GM21381 (cell line): ENCODE data around the gene EXOC6B.

Experiments
- ATAC-seq: cut with Tn5 transposase; IDR thresholded peaks from one replicate; pipeline ENCODE4 v1.9.1; 2021; ENCODE audit warnings: mild to moderate bottlenecking, moderate library complexity; ENCODE audit not compliant: unreplicated experiment

Gene EXOC6B

GRCh38 chr2:72389447-72389846 is 436.4 kb downstream of the EXOC6B start:
- no peak for ATAC-seq

DNA sequence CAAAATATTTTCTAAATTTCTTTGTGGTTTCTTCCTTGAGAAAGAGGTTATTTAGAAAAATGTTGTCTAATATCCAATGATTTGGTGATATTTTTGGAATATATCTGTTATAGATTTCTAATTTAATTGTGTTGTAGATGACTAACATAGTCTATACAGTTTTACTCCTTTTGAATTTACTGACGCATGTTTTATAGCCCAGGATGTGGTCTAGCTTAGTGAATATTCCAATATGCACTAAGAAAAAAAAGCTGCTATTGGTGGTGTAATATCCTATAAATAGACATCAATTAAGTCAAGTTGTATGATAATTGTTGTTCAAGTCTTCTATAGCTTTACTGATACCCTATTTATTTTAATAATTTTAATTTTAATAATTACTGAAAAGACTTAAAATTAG is 437.6 kb downstream of the EXOC6B start:
- ATAC-seq, result no peak

DNA sequence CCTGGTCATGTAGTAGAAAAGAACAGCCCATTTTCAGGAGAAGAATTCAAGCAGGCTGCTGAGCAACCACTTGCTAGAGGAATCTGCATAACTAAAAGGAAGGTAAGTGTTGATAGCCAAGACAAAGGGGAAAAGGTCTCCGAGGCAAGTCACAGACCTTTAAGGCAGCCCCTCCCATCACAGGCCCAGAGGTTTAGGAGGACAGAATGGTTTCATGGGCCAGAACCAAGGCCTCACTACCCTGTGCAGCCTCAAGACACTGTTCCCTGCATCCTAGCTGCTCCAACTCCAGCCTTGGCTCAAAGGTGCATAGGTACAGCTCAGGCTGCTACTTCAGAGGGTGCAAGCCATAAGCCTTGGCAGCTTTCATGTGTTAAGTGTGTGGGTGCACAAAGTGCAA is 439.5 kb downstream of the EXOC6B start:
- no peak for ATAC-seq

GRCh38 chr2:72378753-72379348 is 447.0 kb downstream of the EXOC6B start:
- no peak for ATAC-seq

GRCh38 chr2:72367530-72368225 is 458.2 kb downstream of the EXOC6B start:
- ATAC-seq, result no peak

- ATAC-seq, result no peak
These were observed 462.4 kb downstream of the EXOC6B start for GRCh38 chr2:72363406-72363805.

- no peak for ATAC-seq
These were observed 463.1 kb downstream of the EXOC6B start for GRCh38 chr2:72362733-72363132.

DNA sequence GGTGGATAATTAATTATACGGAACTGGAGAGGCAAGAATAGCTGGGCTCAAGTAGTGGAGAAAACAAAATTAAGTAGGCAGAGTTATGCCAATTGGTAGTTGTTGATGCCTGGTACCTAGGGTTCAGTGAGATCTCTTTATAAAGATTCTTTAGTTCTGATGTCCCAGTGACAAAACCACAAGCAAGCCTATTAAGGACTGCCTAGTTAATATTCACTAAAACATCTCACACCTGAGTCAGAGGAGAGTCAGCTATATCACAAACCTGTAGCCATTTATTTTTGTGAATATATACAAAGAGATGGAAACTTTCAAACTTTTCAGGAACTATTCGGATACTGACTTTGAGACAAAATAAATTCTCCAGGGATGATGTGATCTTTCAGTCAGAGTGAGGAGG is 464.3 kb downstream of the EXOC6B start:
- ATAC-seq, result no peak

DNA sequence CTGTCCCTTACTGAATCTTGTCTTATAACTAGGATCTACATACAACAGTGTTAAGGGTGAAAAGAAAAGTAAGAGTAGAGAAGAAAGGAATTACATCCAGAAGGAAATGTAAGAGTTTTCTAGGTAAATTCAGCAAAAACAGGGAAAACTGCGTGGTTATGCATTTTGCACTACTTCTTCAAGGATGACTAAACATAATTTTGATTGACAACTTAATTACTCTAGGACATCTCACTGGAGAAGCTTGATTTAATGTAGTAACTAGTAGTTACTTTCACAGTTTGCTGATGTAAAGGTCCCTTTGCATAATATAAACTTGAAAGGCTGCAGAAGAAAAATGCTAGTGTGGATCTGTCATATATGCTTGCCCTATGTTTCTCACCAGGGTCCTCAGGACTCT is 464.8 kb downstream of the EXOC6B start:
- ATAC-seq, result no peak

GRCh38 chr2:72350852-72351251 is 475.0 kb downstream of the EXOC6B start:
- ATAC-seq, result no peak

GRCh38 chr2:72349016-72349415 is 476.8 kb downstream of the EXOC6B start:
- ATAC-seq, result no peak

- ATAC-seq, result no peak
These were observed 478.8 kb downstream of the EXOC6B start for GRCh38 chr2:72347081-72347480.

- no peak for ATAC-seq
These were observed 484.2 kb downstream of the EXOC6B start for GRCh38 chr2:72341639-72342038.

DNA sequence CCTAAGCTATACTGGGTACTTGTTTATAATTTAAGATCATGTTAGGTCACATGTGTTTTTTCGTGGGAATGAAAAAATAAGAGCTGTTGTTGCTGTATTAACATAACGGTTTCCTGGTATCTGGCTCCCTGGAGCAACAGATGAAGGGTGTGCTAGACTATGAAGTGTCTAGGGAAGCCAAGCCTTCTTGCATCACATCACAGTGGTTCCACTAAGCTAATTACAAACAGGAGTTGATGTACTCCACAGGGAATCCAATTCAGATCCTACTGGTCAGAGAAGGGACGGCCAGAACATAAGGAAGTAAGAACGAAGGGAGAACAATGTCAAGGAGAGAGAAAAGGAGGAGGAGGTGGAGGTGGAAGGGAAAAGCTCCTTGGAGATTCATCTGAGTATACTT is 485.2 kb downstream of the EXOC6B start:
- no peak for ATAC-seq

- no peak for ATAC-seq
These were observed 487.8 kb downstream of the EXOC6B start for GRCh38 chr2:72338076-72338475.

DNA sequence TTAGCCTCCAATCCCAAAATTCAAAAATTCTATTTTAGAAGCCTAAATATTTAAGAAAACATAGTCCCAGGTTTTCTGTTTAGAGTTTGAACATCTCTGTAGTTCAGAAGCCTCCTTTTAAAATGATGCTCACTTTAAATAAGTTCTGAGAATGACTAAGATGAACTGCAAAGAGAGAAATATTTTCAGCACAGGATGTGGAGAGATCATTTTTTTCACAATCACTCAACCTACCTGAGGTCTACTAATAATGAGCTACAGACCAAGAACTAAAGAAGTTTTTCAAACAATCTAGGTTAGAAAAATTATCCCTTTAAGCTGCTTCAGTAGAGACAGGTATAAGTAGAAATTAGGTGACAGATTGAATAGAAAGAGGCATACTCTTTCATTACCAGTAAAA is 493.1 kb downstream of the EXOC6B start:
- ATAC-seq, result no peak

- no peak for ATAC-seq
These were observed 495.2 kb downstream of the EXOC6B start for GRCh38 chr2:72330652-72331051.

GRCh38 chr2:72326759-72327158 is 499.1 kb downstream of the EXOC6B start:
- no peak for ATAC-seq

- ATAC-seq, result no peak
These were observed 500.0 kb downstream of the EXOC6B start for GRCh38 chr2:72325592-72326422.

DNA sequence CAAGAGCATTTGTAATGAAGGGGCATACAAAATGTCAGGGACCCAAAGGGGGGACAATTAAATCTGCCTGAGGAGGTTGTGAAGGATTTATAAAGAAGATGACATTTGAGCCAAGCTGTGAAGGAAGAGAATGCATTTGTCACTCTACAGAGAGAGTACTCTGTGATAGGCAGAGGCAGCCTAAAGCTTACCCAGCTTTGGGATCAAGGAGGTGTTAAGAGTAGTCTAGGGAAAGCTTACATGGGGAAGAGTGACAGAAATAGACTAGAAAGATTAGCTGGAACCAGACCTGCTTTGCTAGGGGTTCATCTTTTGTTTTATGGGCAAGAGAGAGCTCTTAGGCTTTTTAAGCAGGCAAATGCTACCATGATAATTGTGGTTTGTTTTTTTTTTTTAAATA is 509.1 kb downstream of the EXOC6B start:
- ATAC-seq, result no peak

DNA sequence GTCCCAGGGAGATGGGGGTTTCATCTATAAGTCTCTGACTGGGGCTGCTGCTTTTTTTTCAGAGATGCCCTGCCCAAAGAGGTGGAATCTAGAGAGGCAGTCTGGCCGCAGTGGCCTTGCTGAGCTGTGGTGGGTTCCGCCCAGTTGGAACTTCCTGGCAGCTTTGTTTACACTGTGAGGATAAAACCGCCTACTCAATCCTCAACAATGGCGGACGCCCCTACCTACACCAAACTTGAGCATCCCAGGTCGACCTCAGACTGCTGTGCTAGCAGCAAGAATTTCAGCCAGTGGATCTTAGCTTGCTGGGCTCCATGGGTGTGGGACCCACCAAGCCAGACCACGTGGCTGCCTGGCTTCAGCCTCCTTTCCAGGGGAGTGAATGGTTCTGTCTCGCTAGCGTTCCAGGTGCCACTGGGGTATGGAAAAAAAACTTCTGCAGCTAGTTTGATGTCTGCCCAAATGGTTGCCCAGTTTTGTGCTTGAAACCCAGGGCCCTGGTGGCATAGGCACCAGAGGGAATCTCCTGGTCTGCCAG is 525.6 kb downstream of the EXOC6B start:
- no peak for ATAC-seq

GRCh38 chr2:72293620-72294019 is 532.2 kb downstream of the EXOC6B start:
- ATAC-seq, result no peak
